ENCODE measurements around the gene APOL5. TPM values are rescaled to one million over a fixed set of nuclear protein-coding genes. Genes with fewer than 3 reads are reported as not detected.

APOL5 gene
- total and polyA plus RNA-seq, 9 of the 15 experiments (the other 6 are each of a cell fraction or from before 2014, with no cell fraction given): not detected

GRCh38 chr22:35726398-35726797, 8.7 kb downstream of the APOL5 start:
- H3K9me1 ChIP-seq (ENCODE audit: control insufficient read depth, insufficient read depth, low read length): no peaks in the 10 kb centered on the region
- H3K79me2 ChIP-seq (ENCODE audit: control insufficient read depth, insufficient read depth, low read length): no peaks in the 10 kb centered on the region
- no TSS peak for BruUV-seq (replicated peaks)
- POLR2A ChIA-PET: interaction anchor here (0.5 to 1.2 kb wide), 2 partner anchors 12 to 16 kb away, joined by 3 read pairs; no protein-coding TSS in a partner anchor
- 42% methylated on average over 6 of the region's 6 CpGs for WGBS (ENCODE audit: insufficient coverage, low coverage, missing lambda C conversion rate)
- ATAC-seq (no peak), DNase-seq (ENCODE audit: extremely low read depth in 1 of 4, low spot score in 3 of 4) (no peak), FAIRE-seq (no peak)
- no peak overlapping the region for H3K9ac ChIP-seq (ENCODE audit: insufficient read depth in 1 of 2, low read depth in 2 of 2, low read length in 2 of 2)
- no peak overlapping the region for H2AFZ ChIP-seq (ENCODE audit: low read depth, low read length)
- no peaks in the 10 kb centered on the region for H3K9me3 ChIP-seq (replicated peaks; ENCODE audit: control insufficient read depth, insufficient read depth, low read depth, low read length)
- no peak overlapping the region for H3K4me3 ChIP-seq
- CTCF ChIA-PET (ENCODE audit: low intra/inter-chr PET ratio): no interaction called here
- H3K4me1 ChIP-seq (replicated peaks in 1 of 2; ENCODE audit: control insufficient read depth in 2 of 2, insufficient read depth in 2 of 2, low read length in 2 of 2): peaks cover 6 to 9% of the 10 kb centered on the region in 2 experiments
- no peak overlapping the region for H3K4me2 ChIP-seq (ENCODE audit: insufficient read depth, low read length)
- H3K27me3 ChIP-seq (ENCODE audit: control insufficient read depth in 2 of 2, insufficient read depth in 2 of 2, low read length in 2 of 2): peaks cover 3 to 8% of the 10 kb centered on the region in 2 experiments; a peak in 3 of 5 replicates
- no peaks in the 10 kb centered on the region for H3K36me3 ChIP-seq (ENCODE audit: control insufficient read depth, insufficient read depth, low read length)
- intact Hi-C loops (cut with micrococcal nuclease) (loop anchor here (10.0 kb wide), 1 partner anchor 118 kb away; no protein-coding TSS in a partner anchor), in situ Hi-C loops (cut with MboI) (no loop called here)
- H3K27ac ChIP-seq (ENCODE audit: extremely low read depth, low read depth, low read length): no peak overlapping the region
- no peaks in the 10 kb centered on the region for H4K20me1 ChIP-seq (replicated peaks; ENCODE audit: control insufficient read depth, insufficient read depth, low read length)
- TF ChIP-seq SIX5 (IDR thresholded peaks at IDR 0.05; ENCODE audit: borderline replicate concordance in 1 of 2, insufficient read depth in 1 of 2, low read depth in 1 of 2, low read length in 2 of 2) (no peak), ILF3 (IDR thresholded peaks at IDR 0.05; ENCODE audit: borderline replicate concordance) (no peak), THAP12 (CRISPR knock-in tag; IDR thresholded peaks at IDR 0.05) (no peak)
- TF ChIP-seq, protein P1, sequence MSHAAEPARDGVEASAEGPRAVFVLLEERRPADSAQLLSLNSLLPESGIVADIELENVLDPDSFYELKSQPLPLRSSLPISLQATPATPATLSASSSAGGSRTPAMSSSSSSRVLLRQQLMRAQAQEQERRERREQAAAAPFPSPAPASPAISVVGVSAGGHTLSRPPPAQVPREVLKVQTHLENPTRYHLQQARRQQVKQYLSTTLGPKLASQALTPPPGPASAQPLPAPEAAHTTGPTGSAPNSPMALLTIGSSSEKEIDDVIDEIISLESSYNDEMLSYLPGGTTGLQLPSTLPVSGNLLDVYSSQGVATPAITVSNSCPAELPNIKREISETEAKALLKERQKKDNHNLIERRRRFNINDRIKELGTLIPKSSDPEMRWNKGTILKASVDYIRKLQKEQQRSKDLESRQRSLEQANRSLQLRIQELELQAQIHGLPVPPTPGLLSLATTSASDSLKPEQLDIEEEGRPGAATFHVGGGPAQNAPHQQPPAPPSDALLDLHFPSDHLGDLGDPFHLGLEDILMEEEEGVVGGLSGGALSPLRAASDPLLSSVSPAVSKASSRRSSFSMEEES (CRISPR knock-in tag; IDR thresholded peaks at IDR 0.05): no peak
